HCT116 (cell line): Measurements from ENCODE around the gene LYRM1. TPM values are rescaled to one million over a fixed set of nuclear protein-coding genes. Genes with fewer than 3 reads are reported as not detected.

Source experiments
- ATAC-seq: fragments of 200-7000 bp; cut with Tn5 transposase; 2 replicates; pipeline ENCODE4 v1.9.1; 2020; ENCODE audit warnings: mild to moderate bottlenecking, moderate library complexity
- BruUV-seq: library from RNA; stranded (reverse); fragments of 400-500 nt; replicated peaks from 2 replicates; lab custom pipeline; 2021; lab: Mats Ljungman, UMichigan
- CTCF ChIA-PET: fragments of 300-600 bp; sonication (Branson Sonifier 250); formaldehyde crosslinking; loops from one replicate; lab custom pipeline; 2021; ENCODE audit warnings: antibody characterized with exemption; lab: Charles Lee
- POLR2A ChIA-PET: fragments of 300-600, 350-600 bp; sonication (Branson Sonifier 250); formaldehyde crosslinking; loops from one replicate; lab custom pipeline; 2021; ENCODE audit warnings: antibody characterized with exemption; lab: Charles Lee
- RAD21 ChIA-PET, 2 experiments: fragments of 300-600 bp; sonication (Branson Sonifier 250); formaldehyde crosslinking; loops; one replicate each; lab custom pipeline; 2023; ENCODE audit warnings: low total read pairs in 2 of 2; ENCODE audit not compliant: uncharacterized antibody in 2 of 2, unreplicated experiment in 2 of 2, low non-redundant PET in 1 of 2; lab: Charles Lee
- DNase-seq: peaks from one replicate; pipeline ENCODE4 v3.0.0-alpha.2; 2010; ENCODE audit warnings: low read depth, low spot score
- H2AFZ ChIP-seq: fragments of 200-600 bp; shearing (Covaris generic), sonication (generic); 2 replicates; pipeline ENCODE4 v1.6.1; 2017; ENCODE audit warnings: low read depth, mixed run types, mixed read lengths, antibody characterized with exemption, low read length; ENCODE audit not compliant: poor library complexity, severe bottlenecking
- H3K27ac ChIP-seq: 2 replicates; pipeline ENCODE4 v1.5.1; 2012; ENCODE audit warnings: low read depth, low read length
- H3K27me3 ChIP-seq: fragments of 200-600 bp; sonication (generic); 2 replicates; pipeline ENCODE4 v1.6.1; 2016; ENCODE audit warnings: mixed run types, low read length, mixed read lengths; ENCODE audit not compliant: insufficient read depth
- H3K36me3 ChIP-seq, 2 experiments: fragments of 200-500 bp in 1 of 2; fragments of 200-600 bp in 1 of 2; sonication (Bioruptor generic) in 1 of 2; sonication (generic) in 1 of 2; 2 replicates each; pipeline versions ENCODE4 v1.5.1 to v1.6.1; 2014 to 2016; ENCODE audit warnings: low read length in 2 of 2, inconsistent platforms in 1 of 2, mixed read lengths in 1 of 2, mixed run types in 1 of 2; ENCODE audit not compliant: insufficient read depth in 2 of 2, control insufficient read depth in 1 of 2
- H3K4me1 ChIP-seq, 2 experiments: fragments of 200-600 bp in 1 of 2; sonication (generic) in 1 of 2; 2 replicates each; pipeline versions ENCODE4 v1.5.1 to v1.6.1; 2012 to 2017; ENCODE audit warnings: low read length in 2 of 2, inconsistent platforms in 1 of 2, mild to moderate bottlenecking in 1 of 2, mixed read lengths in 1 of 2, mixed run types in 1 of 2, moderate library complexity in 1 of 2; ENCODE audit not compliant: insufficient read depth in 2 of 2, control insufficient read depth in 1 of 2
- H3K4me2 ChIP-seq: fragments of 200-600 bp; sonication (generic); 2 replicates; pipeline ENCODE4 v1.6.1; 2017; ENCODE audit warnings: mixed run types, low read length, mixed read lengths
- H3K4me3 ChIP-seq, 2 experiments: fragments of 200-600 bp in 1 of 2; sonication (generic) in 1 of 2; replicated peaks in 1 of 2; 2 replicates each; pipeline ENCODE4 v1.5.1; 2011 to 2016; ENCODE audit warnings: low read length in 2 of 2, control low read depth in 1 of 2, low read depth in 1 of 2, mild to moderate bottlenecking in 1 of 2, mixed read lengths in 1 of 2, mixed run types in 1 of 2
- H3K79me2 ChIP-seq: fragments of 200-600 bp; sonication (generic); 2 replicates; pipeline ENCODE4 v1.6.1; 2017; ENCODE audit warnings: mild to moderate bottlenecking, mixed run types, low read length, moderate library complexity, mixed read lengths; ENCODE audit not compliant: insufficient read depth
- H3K9ac ChIP-seq: fragments of 200-600 bp; sonication (generic); 2 replicates; pipeline ENCODE4 v1.6.1; 2016; ENCODE audit warnings: low read length, mixed read lengths
- H3K9me2 ChIP-seq: fragments of 200-600 bp; sonication (generic), shearing (Covaris generic); 2 replicates; pipeline ENCODE4 v1.6.1; 2017; ENCODE audit warnings: mixed run types, mild to moderate bottlenecking, moderate library complexity; ENCODE audit not compliant: insufficient read depth
- H3K9me3 ChIP-seq, 2 experiments: fragments of 200-500 bp in 1 of 2; fragments of 200-600 bp in 1 of 2; sonication (Bioruptor generic) in 1 of 2; sonication (generic) in 1 of 2; 2 replicates each; pipeline ENCODE4 v1.6.1; 2014 to 2017; ENCODE audit warnings: low read length in 2 of 2, mixed read lengths in 2 of 2, inconsistent platforms in 1 of 2, low read depth in 1 of 2, mild to moderate bottlenecking in 1 of 2, mixed run types in 1 of 2, moderate library complexity in 1 of 2; ENCODE audit not compliant: control insufficient read depth in 1 of 2, insufficient read depth in 1 of 2
- H4K20me1 ChIP-seq: fragments of 200-600 bp; sonication (generic), shearing (Covaris generic); 2 replicates; pipeline ENCODE4 v1.6.1; 2017; ENCODE audit warnings: mixed run types, mild to moderate bottlenecking, moderate library complexity; ENCODE audit not compliant: insufficient read depth
- CBX3 ChIP-seq: IDR thresholded peaks from 2 replicates; pipeline ENCODE4 v1.6.1; 2012; ENCODE audit warnings: low read depth
- CEBPB ChIP-seq: IDR thresholded peaks from 2 replicates; pipeline ENCODE4 v1.6.1; 2012; ENCODE audit warnings: low read depth
- EGR1 ChIP-seq: IDR thresholded peaks from 2 replicates; pipeline ENCODE4 v1.6.1; 2012; ENCODE audit warnings: low read depth
- EZH2 ChIP-seq: fragments of 200-600 bp; sonication (generic); IDR thresholded peaks from 2 replicates; pipeline ENCODE4 v1.6.1; 2017; ENCODE audit warnings: antibody characterized with exemption, mixed run types
- EZH2phosphoT487 ChIP-seq: fragments of 200-600 bp; IDR thresholded peaks from 2 replicates; pipeline ENCODE4 v1.6.1; 2018; ENCODE audit warnings: antibody characterized with exemption, borderline replicate concordance
- FOSL1 ChIP-seq: IDR thresholded peaks from 2 replicates; pipeline ENCODE4 v1.6.1; 2012; ENCODE audit warnings: low read depth
- JUND ChIP-seq: IDR thresholded peaks from 2 replicates; pipeline ENCODE4 v1.6.1; 2012
- SIN3A ChIP-seq: IDR thresholded peaks from 2 replicates; pipeline ENCODE4 v1.6.1; 2012; ENCODE audit warnings: low read depth
- SP1 ChIP-seq: IDR thresholded peaks from 2 replicates; pipeline ENCODE4 v1.6.1; 2012; ENCODE audit warnings: low read depth
- SRF ChIP-seq: IDR thresholded peaks from 2 replicates; pipeline ENCODE4 v1.6.1; 2012; ENCODE audit warnings: low read depth
- TCF7L2 ChIP-seq: IDR thresholded peaks from 2 replicates; pipeline ENCODE4 v1.7.0; 2011; ENCODE audit warnings: borderline replicate concordance, inconsistent platforms; ENCODE audit not compliant: insufficient read depth, insufficient read length; ENCODE audit errors: extremely low read depth
- ZNF274 ChIP-seq: fragments of 200-500 bp; sonication (Bioruptor generic); IDR thresholded peaks from 2 replicates; pipeline ENCODE4 v1.6.1; 2014; ENCODE audit warnings: mild to moderate bottlenecking, low read depth, low read length, inconsistent platforms
- intact Hi-C: fragments of 100-400 bp; cut with micrococcal nuclease; formaldehyde crosslinking; loops from 2 replicates; pipeline ENCODE4 v1.10.0; 2022
- total RNA-seq: library from RNA; stranded (reverse); gene quantifications from one replicate; pipeline ENCODE4 v1.2.1, GENCODE V29; 2021; ENCODE audit not compliant: unreplicated experiment
- TF ChIP-seq, protein P1 (sequence below), 3 experiments: fragments of 200-600 bp in 1 of 3; sonication (generic) in 1 of 3; IDR thresholded peaks in 2 of 3; conservative IDR thresholded peaks in 1 of 3; 2 replicates each; pipeline ENCODE4 v1.5.1; 2012 to 2017; ENCODE audit warnings: low read depth in 2 of 3, low read length in 2 of 3, antibody characterized with exemption in 1 of 3, borderline replicate concordance in 1 of 3, control low read depth in 1 of 3, mild to moderate bottlenecking in 1 of 3, mixed read lengths in 1 of 3, mixed run types in 1 of 3, moderate library complexity in 1 of 3; ENCODE audit not compliant: insufficient read depth in 1 of 3
- TF ChIP-seq, protein P2 (sequence below): IDR thresholded peaks from 2 replicates; pipeline ENCODE4 v1.6.1; 2011; ENCODE audit warnings: mild to moderate bottlenecking, low read length, moderate library complexity; ENCODE audit not compliant: insufficient replicate concordance; ENCODE audit errors: extremely low read depth
- TF ChIP-seq, protein P3 (sequence below): IDR thresholded peaks from 2 replicates; pipeline ENCODE4 v1.6.1; 2012

The LYRM1 gene
- total RNA-seq, 1 experiment from 2014 or later: 26.7 TPM

DNA sequence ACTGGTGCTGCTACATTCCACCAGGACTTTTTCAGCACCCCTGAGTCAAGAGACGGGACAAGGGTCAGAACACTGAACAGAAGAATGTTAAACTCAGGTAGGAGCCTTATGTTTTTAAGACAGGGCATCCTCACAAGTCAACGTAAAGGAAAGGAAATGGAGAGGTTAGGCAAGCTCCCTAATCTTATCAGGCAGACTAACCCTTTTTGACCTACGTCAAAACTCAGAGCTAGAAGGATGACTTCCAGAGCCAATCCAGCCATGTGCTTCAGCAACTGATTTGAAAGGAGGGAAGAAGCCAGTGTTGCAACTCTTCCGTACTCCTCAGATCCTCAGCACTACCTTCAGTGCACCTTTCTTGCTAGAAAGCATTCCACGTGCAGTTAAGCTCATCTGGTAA lies 47.4 kb upstream of the LYRM1 start:
- Histone ChIP-seq H4K20me1 (no peaks in the 10 kb centered on the region), H3K36me3 (0 out of 4 replicates have a peak, but pooled peaks cover 4 to 5% of the 10 kb centered on the region in 2 experiments), H3K27ac (no peak overlapping the region), H3K4me3 (no peak overlapping the region), H2AFZ (no peak overlapping the region), H3K79me2 (no peaks in the 10 kb centered on the region), H3K4me1 (peaks cover 19 to 22% of the 10 kb centered on the region in 2 experiments), H3K27me3 (no peaks in the 10 kb centered on the region), H3K9me3 (no peaks in the 10 kb centered on the region), H3K9me2 (no peaks in the 10 kb centered on the region), H3K4me2 (no peak overlapping the region), H3K9ac (no peak overlapping the region)
- no peak for TF ChIP-seq SIN3A
- no peak for TF ChIP-seq SRF
- no peak for TF ChIP-seq CBX3
- no peak for TF ChIP-seq CEBPB
- no peak for TF ChIP-seq EZH2phosphoT487
- TF ChIP-seq EGR1: no peak
- no peak for TF ChIP-seq TCF7L2
- no peak for TF ChIP-seq SP1
- TF ChIP-seq JUND: no peak
- no peak for TF ChIP-seq ZNF274
- ChIA-PET RAD21 (no interaction called here), CTCF (no interaction called here), POLR2A (no interaction called here)
- intact Hi-C loops: loop anchor here (5.0 kb wide), 3 partner anchors 49 to 1824 kb away; partner anchors contain the start of genes DCUN1D3, LDAF1 and LYRM1
- ATAC-seq (no peak), DNase-seq (no peak)
- BruUV-seq: no TSS peak

DNA sequence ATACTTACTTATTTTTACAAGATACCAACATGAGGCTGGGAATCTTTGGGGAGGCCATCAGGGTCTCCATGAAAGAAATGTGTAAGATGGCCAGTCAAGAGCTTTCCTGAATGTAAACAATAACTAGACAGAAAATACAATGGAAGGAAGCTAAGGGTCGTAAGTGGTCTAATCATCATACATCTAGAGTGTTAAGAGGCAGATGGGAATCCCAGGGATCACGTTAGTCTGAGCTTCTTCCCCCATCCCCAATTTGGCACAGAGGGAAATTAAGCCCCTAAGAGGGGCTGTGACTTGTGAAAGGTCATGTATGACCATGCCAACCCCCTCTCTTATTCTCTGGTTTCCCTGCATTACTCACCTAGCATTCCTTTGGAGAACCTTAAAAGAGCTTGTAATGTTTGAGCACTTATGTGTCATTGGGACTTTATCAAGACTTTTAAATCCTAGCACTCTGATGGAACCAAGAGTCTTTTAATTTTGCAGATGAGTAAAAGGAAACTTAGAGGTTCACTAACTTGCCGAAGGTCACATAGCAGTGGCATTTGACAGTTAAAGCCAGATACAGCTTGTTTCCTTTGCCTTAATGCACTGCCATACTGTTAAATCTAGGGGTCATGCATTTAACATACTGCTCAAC lies 46.5 kb upstream of the LYRM1 start:
- Histone ChIP-seq H4K20me1 (no peaks in the 10 kb centered on the region), H3K36me3 (peaks cover 5 to 6% of the 10 kb centered on the region in 2 experiments; a peak in 2 of 4 replicates), H3K27me3 (no peaks in the 10 kb centered on the region), H3K4me2 (no peak overlapping the region), H3K27ac (no peak overlapping the region), H3K9me2 (no peaks in the 10 kb centered on the region), H3K4me1 (peaks cover 19 to 22% of the 10 kb centered on the region in 2 experiments), H3K9me3 (no peaks in the 10 kb centered on the region), H3K4me3 (no peak overlapping the region), H3K9ac (no peak overlapping the region), H3K79me2 (no peaks in the 10 kb centered on the region), H2AFZ (no peak overlapping the region)
- intact Hi-C loops: loop anchor here (5.0 kb wide), 3 partner anchors 48 to 1823 kb away; partner anchors contain the start of genes DCUN1D3, LDAF1 and LYRM1
- ATAC-seq: no peak
- RAD21 ChIA-PET: no interaction called here
- CTCF ChIA-PET: interaction anchor here (0.8 kb wide), 1 partner anchor 27 kb away, joined by 3 read pairs; no protein-coding TSS in a partner anchor
- POLR2A ChIA-PET: no interaction called here
- TF ChIP-seq, protein P1, sequence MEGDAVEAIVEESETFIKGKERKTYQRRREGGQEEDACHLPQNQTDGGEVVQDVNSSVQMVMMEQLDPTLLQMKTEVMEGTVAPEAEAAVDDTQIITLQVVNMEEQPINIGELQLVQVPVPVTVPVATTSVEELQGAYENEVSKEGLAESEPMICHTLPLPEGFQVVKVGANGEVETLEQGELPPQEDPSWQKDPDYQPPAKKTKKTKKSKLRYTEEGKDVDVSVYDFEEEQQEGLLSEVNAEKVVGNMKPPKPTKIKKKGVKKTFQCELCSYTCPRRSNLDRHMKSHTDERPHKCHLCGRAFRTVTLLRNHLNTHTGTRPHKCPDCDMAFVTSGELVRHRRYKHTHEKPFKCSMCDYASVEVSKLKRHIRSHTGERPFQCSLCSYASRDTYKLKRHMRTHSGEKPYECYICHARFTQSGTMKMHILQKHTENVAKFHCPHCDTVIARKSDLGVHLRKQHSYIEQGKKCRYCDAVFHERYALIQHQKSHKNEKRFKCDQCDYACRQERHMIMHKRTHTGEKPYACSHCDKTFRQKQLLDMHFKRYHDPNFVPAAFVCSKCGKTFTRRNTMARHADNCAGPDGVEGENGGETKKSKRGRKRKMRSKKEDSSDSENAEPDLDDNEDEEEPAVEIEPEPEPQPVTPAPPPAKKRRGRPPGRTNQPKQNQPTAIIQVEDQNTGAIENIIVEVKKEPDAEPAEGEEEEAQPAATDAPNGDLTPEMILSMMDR (IDR thresholded peaks at IDR 0.05 in 2 of 3, conservative IDR thresholded peaks at IDR 0.05 in 1 of 3; ENCODE audit: borderline replicate concordance in 1 of 3, insufficient read depth in 1 of 3, low read depth in 2 of 3, low read length in 2 of 3): no peak
- TF ChIP-seq, protein P2, sequence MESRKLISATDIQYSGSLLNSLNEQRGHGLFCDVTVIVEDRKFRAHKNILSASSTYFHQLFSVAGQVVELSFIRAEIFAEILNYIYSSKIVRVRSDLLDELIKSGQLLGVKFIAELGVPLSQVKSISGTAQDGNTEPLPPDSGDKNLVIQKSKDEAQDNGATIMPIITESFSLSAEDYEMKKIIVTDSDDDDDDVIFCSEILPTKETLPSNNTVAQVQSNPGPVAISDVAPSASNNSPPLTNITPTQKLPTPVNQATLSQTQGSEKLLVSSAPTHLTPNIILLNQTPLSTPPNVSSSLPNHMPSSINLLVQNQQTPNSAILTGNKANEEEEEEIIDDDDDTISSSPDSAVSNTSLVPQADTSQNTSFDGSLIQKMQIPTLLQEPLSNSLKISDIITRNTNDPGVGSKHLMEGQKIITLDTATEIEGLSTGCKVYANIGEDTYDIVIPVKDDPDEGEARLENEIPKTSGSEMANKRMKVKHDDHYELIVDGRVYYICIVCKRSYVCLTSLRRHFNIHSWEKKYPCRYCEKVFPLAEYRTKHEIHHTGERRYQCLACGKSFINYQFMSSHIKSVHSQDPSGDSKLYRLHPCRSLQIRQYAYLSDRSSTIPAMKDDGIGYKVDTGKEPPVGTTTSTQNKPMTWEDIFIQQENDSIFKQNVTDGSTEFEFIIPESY: no peak
- TF ChIP-seq SRF (no peak), EZH2 (no peak), FOSL1 (no peak), EZH2phosphoT487 (no peak), SP1 (no peak), SIN3A (no peak)
- TF ChIP-seq, protein P3, sequence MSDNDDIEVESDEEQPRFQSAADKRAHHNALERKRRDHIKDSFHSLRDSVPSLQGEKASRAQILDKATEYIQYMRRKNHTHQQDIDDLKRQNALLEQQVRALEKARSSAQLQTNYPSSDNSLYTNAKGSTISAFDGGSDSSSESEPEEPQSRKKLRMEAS: no peak
- no peak for DNase-seq
- BruUV-seq: no TSS peak
